Breast epithelium (tissue), 4 donors: ENCODE measurements around the gene DHRS3. TPM values are rescaled to one million over a fixed set of nuclear protein-coding genes. Genes with fewer than 3 reads are reported as not detected.
A peak's percentile ranks its signal among the peaks of the same experiment; 100 is the strongest.

ENCODE experiments used
- DNase-seq, 2 donors: peaks; one replicate each; pipeline ENCODE4 v3.0.0-alpha.2; 2019; ENCODE audit warnings: low spot score in 2 of 2
- H3K27ac ChIP-seq, 2 donors: fragments of 200-600 bp; sonication (generic) in 1 of 2; one replicate each; pipeline ENCODE4 v1.5.1; 2016 to 2019; ENCODE audit warnings: mild to moderate bottlenecking in 1 of 2
- H3K27me3 ChIP-seq, 2 donors: fragments of 200-600 bp; sonication (generic) in 1 of 2; one replicate each; pipeline versions ENCODE4 v1.5.1 to v1.6.0; 2017 to 2019; ENCODE audit warnings: control low read depth in 1 of 2, mild to moderate bottlenecking in 1 of 2
- H3K36me3 ChIP-seq: fragments of 200-600 bp; one replicate; pipeline ENCODE4 v1.5.1; 2019
- H3K4me1 ChIP-seq, 2 donors: fragments of 200-600 bp; sonication (generic); one replicate each; pipeline ENCODE4 v1.5.1; 2016 to 2019; ENCODE audit warnings: control low read depth in 1 of 2
- H3K4me3 ChIP-seq, 3 donors: fragments of 200-600 bp; sonication (generic); 1 replicate in 2 of 3; 2 replicates in 1 of 3; pipeline ENCODE4 v1.5.1; 2016 to 2019; ENCODE audit warnings: mild to moderate bottlenecking in 3 of 3, moderate library complexity in 2 of 3
- H3K9me3 ChIP-seq, 2 donors: fragments of 200-600 bp; sonication (generic) in 1 of 2; one replicate each; pipeline ENCODE4 v1.5.1; 2016 to 2019; ENCODE audit warnings: control low read depth in 1 of 2
- POLR2A ChIP-seq: fragments of 450-650 bp; IDR thresholded peaks from one replicate; pipeline ENCODE4 v1.6.1; 2016; ENCODE audit warnings: antibody characterized with exemption, mild to moderate bottlenecking, moderate library complexity
- POLR2AphosphoS5 ChIP-seq, 3 donors: sonication (generic); formaldehyde crosslinking; IDR thresholded peaks; one replicate each; pipeline ENCODE4 v1.6.1; 2017; ENCODE audit warnings: antibody characterized with exemption in 3 of 3
- intact Hi-C: fragments of 100-400 bp; cut with DNase I; formaldehyde crosslinking; loops from one replicate; pipeline ENCODE4 v1.15.1; 2023; ENCODE audit warnings: low total_unique reads
- total RNA-seq, 3 donors: library from RNA; depleted of rRNA; stranded (reverse); fragments of >200 nt; gene quantifications; one replicate each; pipeline ENCODE4 v1.1.0, GENCODE V29; 2016
- TF ChIP-seq, protein P1 (sequence below), 3 donors: fragments of 450-650 bp; IDR thresholded peaks; one replicate each; pipeline ENCODE4 v1.5.1; 2016 to 2017; ENCODE audit warnings: antibody characterized with exemption in 3 of 3, mild to moderate bottlenecking in 3 of 3, moderate library complexity in 3 of 3

The DHRS3 gene
- total RNA-seq, 3 donors from 2014 or later, result 109 to 151 (median 117) TPM

GRCh38 chr1:12604986-12605385, 13.0 kb downstream of the DHRS3 start:
- Histone ChIP-seq H3K27ac (peak overlapping the region in 1 of 2 donors; percentile 27), H3K4me1 (peaks cover 7 to 23% of the 10 kb centered on the region in 2 donors), H3K4me3 (no peak overlapping the region), H3K36me3 (no peaks in the 10 kb centered on the region), H3K27me3 (no peaks in the 10 kb centered on the region), H3K9me3 (no peaks in the 10 kb centered on the region)
- DNase-seq, result no peak
- TF ChIP-seq, protein P1, sequence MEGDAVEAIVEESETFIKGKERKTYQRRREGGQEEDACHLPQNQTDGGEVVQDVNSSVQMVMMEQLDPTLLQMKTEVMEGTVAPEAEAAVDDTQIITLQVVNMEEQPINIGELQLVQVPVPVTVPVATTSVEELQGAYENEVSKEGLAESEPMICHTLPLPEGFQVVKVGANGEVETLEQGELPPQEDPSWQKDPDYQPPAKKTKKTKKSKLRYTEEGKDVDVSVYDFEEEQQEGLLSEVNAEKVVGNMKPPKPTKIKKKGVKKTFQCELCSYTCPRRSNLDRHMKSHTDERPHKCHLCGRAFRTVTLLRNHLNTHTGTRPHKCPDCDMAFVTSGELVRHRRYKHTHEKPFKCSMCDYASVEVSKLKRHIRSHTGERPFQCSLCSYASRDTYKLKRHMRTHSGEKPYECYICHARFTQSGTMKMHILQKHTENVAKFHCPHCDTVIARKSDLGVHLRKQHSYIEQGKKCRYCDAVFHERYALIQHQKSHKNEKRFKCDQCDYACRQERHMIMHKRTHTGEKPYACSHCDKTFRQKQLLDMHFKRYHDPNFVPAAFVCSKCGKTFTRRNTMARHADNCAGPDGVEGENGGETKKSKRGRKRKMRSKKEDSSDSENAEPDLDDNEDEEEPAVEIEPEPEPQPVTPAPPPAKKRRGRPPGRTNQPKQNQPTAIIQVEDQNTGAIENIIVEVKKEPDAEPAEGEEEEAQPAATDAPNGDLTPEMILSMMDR (IDR thresholded peaks at IDR 0.05), result no peak
- intact Hi-C loops, result no loop called here

GRCh38 chr1:12604114-12604874, 13.7 kb downstream of the DHRS3 start:
- H3K4me3 ChIP-seq, result no peak overlapping the region
- H3K9me3 ChIP-seq, result no peaks in the 10 kb centered on the region
- no peaks in the 10 kb centered on the region for H3K36me3 ChIP-seq
- peaks cover 7 to 23% of the 10 kb centered on the region in 2 donors for H3K4me1 ChIP-seq
- H3K27ac ChIP-seq, result peak overlapping the region in 1 of 2 donors; percentile 27
- no peak for DNase-seq
- intact Hi-C loops, result no loop called here
- H3K27me3 ChIP-seq, result no peaks in the 10 kb centered on the region
- no peak for TF ChIP-seq POLR2A
- peak; percentile 35 to 56 (median 53) for TF ChIP-seq POLR2AphosphoS5 (IDR thresholded peaks at IDR 0.05)

DNA sequence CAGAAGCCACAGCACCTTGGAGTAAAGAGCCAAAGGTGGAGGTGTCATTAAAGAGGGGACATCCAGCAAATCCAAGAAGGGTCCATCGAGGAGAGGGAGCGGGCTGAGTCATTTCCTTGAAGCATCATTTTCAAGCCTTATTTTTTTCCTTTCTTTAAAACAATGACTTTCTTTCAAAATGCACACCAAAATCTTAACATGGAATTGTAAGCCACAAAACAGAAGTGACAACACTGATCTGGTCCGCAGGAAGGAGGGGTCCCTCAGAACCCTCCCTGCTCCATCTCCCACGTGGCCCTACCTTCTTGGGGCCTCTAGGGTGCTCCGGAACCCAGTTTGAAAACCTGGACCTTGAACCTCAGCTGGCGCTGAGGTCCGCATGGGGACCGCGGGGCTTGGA, 14.8 kb downstream of the DHRS3 start:
- Histone ChIP-seq H3K27me3 (no peaks in the 10 kb centered on the region), H3K4me3 (no peak overlapping the region), H3K36me3 (no peaks in the 10 kb centered on the region), H3K27ac (peak overlapping the region; percentile 43 to 64), H3K9me3 (no peaks in the 10 kb centered on the region), H3K4me1 (peaks cover 7 to 23% of the 10 kb centered on the region in 2 donors)
- intact Hi-C loops, result no loop called here
- DNase-seq, result no peak
- no peak for TF ChIP-seq POLR2AphosphoS5 (IDR thresholded peaks at IDR 0.05)
- TF ChIP-seq, protein P1 (IDR thresholded peaks at IDR 0.05), result no peak
- TF ChIP-seq POLR2A, result no peak

GRCh38 chr1:12602659-12603024, 15.4 kb downstream of the DHRS3 start:
- intact Hi-C loops, result no loop called here
- H3K27ac ChIP-seq, result peak overlapping the region; percentile 64 to 96
- H3K4me3 ChIP-seq, result no peak overlapping the region
- peaks cover 7 to 28% of the 10 kb centered on the region in 2 donors for H3K4me1 ChIP-seq
- H3K9me3 ChIP-seq, result no peaks in the 10 kb centered on the region
- TF ChIP-seq POLR2AphosphoS5 (IDR thresholded peaks at IDR 0.05) (no peak), POLR2A (no peak)
- TF ChIP-seq, protein P1 (IDR thresholded peaks at IDR 0.05), result no peak
- DNase-seq, result no peak
- H3K36me3 ChIP-seq, result no peaks in the 10 kb centered on the region
- H3K27me3 ChIP-seq, result no peaks in the 10 kb centered on the region

DNA sequence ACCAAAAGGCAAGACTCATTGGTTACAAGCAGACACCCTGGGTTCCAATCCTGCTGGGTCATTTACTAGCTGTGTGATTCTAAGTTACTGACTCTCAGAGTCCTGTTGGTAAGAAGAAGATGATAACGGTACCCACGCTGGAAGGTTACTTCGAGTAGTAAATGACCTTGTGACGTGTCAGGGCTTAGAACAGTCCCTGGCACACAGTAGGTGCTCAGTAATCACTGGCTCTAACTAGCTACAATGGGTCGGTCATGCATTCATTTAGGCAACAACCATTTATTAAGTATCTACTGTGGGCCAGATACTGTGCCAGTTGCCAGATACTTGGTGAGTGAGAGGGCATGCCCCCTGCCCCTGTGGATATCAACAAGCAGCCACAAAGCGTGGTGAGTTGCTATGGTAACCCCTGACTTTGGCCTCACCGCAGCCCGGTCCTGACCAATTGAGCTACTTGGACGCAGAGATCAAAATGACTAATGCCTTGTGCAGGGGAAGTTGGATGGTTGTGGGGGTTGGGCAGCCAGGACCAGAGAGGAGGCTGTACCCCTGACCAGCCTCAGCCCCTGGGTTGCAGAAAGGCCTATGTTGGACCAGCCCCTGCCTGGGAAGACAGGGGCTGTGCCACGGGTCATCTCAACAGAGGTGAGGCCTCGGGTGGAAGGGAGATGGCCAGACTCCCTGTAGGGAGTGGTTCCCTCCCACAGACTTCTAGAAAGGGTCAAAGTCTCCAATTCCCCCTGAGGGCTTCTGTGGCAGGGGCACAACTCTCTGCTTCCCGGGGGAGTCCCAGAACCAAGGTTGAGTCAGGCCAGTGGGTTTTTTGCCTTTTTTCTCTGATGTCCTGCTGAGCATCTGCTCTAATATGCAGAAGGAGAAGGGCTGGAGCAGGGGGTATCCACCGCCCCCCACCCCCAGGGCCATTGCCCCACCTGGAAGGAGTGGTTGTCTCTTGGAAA, 16.0 kb downstream of the DHRS3 start:
- intact Hi-C loops, result no loop called here
- Histone ChIP-seq H3K9me3 (no peaks in the 10 kb centered on the region), H3K27me3 (no peaks in the 10 kb centered on the region), H3K4me1 (peaks cover 7 to 34% of the 10 kb centered on the region in 2 donors), H3K27ac (peak overlapping the region; percentile 64 to 96), H3K4me3 (no peak overlapping the region), H3K36me3 (no peaks in the 10 kb centered on the region)
- TF ChIP-seq, protein P1 (IDR thresholded peaks at IDR 0.05), result no peak
- TF ChIP-seq POLR2AphosphoS5 (IDR thresholded peaks at IDR 0.05), result no peak
- no peak for DNase-seq
